Measurements from ENCODE around the gene GGCT. TPM values are rescaled to one million over a fixed set of nuclear protein-coding genes. Genes with fewer than 3 reads are reported as not detected.
A peak's percentile ranks its signal among the peaks of the same experiment; 100 is the strongest.
"Not testable (repeated sequence)": the region's sequence is repeated elsewhere in the genome, so short reads cannot be mapped to it uniquely, and the experiment has no call there.

Gene GGCT, protein sequence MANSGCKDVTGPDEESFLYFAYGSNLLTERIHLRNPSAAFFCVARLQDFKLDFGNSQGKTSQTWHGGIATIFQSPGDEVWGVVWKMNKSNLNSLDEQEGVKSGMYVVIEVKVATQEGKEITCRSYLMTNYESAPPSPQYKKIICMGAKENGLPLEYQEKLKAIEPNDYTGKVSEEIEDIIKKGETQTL
- polyA plus RNA-seq (ENCODE audit: insufficient read length), result 33.4 TPM

DNA sequence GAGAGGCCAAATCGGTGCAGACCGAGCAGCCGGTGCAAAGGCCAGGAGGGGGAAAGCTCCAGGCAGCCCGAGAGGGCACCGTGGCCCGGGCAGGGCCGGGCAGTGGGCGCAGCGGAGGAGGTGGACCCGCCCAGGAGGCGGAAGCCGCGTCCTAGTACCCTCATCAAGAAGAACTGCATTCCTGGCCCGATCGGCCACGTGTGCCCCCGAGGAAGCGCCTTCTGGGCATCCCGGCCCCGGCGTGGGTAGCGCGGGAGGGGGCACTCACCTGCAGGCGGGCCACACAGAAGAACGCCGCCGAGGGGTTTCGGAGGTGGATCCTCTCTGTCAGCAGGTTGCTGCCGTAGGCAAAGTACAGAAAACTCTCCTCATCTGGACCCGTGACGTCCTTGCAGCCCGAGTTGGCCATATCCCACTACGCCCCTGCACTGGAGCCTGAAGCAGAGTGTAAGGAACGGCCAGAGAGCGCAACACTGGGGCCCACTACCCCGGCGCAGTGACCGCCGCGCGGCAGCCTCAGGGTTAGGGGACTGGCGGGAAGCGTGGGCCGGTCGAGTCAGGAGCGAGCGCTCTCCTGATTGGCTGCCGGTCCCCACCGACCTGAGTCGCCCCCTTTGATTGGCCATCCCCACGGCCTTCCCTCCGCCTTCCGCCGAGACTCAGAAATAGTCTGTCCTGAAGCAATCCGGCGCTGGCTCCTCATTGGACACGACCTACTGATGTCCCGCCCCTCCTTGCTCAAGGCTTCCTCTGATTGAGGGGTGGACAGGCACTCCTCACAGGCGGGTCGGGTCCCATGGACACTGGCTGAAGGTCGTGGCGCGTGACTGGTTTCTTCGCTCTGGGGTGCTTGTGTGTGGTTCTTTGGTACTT lies at the start of gene GGCT:
GGCT (minus strand) TSS at position 529 of the 873 bp plus-strand sequence; CDS start at position 409, 120 bp downstream.
- DNase-seq, result peak; percentile 97

DNA sequence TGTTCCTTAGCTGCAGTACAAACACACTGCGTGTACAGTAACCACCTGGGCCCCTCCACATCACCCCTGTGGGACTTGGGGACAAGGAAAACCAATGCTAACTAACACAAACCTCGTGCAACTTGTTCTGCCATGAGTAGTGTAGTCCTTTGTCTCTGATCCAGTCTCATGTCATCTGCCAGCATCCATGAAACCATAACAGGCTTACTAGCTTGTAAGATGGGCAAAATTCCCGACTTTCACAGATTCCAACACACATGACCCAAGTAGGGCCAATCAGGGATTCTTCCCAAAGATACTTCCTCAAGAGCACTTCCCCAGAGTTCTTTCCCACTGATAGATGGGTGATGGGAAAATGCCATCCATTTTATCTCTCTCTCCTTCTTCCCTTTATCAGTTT lies 48.9 kb upstream of the GGCT start:
- no peak for DNase-seq

DNA sequence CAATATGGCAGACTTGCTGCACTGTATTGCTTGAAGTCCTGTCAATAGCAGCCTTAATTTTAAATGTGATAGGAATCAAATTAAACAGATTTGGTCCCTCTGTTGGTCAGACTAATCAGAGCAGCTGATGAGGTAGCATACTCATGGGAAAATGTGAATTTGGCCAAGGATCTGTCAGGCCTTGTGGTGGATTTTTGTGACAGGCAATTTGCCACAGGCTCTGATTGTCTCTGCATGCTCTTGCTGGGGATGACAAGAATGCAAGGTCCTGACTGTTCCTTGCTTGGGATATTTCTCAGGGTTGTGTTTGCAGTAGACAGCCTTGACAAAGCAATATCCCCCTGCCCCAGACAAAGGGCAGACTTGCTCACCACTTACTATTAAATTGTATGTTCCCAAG lies 48.5 kb upstream of the GGCT start:
- no peak for DNase-seq

DNA sequence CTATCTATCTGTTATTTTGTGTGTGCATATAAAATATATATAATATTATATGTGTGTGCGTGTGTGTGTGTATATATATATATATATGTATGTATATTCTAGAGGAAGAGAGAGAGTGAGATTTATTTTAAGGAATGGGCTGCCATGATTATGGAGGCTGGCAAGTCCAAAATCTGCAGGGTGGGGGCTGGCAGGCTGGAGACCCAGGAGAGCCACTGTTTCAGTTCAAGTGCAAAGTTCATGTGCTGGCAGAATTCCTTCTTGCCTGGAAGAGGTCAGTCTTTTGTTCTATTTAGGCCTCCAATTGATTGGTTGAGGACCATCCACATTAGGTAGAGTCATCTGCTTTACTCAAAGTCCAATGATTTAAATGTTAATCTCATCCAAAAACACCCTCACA lies 47.7 kb upstream of the GGCT start:
- DNase-seq, result no peak

DNA sequence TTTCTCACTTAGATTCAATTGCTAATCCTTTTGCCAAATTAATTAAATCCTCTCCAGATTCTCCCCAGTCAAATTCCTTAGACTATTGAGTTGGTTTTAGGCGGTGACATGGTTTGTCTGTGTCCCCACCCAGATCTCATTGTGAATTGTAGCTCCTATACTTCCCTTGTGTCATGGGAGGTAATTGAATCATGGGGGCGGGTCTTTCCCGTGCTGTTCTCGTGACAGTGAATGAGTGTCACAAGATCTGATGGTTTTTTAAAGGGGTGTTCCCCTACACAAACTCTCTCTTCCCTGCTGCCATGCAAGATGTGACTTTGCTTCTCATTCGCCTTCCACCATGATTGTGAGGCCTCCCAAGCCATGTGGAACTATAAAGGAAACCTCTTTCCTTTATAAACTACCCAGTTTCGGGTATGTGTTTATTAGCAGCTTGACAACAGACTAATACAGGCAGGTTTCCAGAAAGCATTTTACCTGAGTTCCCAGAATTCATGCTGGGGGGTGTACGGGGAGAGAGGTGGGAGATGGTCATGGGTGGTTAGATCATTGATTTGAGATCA lies 45.4 kb upstream of the GGCT start:
- DNase-seq, result no peak

DNA sequence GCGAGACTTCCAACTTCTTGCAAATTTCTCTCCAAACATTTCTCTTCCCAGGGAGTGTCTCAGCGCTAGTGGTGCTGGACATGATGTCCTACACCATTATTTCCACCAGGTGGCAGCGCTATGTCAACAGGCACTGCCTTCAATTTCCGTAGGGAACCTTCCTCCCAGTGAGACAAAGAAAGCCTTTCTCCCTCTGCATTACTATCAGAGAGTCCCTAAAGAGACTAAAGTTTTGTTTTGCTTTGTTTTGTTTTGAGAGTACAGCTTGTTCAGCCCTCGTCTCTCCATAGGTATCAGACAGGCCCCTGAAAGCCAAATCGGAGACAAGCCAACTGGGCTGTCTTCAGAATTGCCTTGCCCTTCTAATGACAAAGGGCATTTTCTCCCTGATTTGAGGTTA lies 44.2 kb upstream of the GGCT start:
- peak; percentile 50 for DNase-seq

DNA sequence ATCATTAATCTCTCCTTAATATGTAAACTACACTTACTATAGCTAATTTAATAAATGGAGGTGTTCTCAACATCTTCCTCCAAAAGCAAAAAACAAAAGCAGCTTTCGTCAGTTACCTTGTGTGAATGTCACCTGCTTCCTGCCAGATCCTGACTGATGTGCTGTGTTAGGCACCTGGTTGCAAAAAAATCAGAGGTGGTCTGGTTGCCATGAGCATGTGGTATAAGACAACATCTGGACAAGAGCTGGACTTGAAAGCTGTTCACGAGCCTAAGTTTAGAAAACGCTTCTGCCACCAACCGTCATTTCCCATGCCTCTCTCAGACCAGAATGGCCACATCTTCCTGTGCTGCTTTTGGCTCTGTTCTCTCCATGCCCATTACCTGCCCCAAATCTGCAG lies 42.0 kb upstream of the GGCT start:
- no peak for DNase-seq

DNA sequence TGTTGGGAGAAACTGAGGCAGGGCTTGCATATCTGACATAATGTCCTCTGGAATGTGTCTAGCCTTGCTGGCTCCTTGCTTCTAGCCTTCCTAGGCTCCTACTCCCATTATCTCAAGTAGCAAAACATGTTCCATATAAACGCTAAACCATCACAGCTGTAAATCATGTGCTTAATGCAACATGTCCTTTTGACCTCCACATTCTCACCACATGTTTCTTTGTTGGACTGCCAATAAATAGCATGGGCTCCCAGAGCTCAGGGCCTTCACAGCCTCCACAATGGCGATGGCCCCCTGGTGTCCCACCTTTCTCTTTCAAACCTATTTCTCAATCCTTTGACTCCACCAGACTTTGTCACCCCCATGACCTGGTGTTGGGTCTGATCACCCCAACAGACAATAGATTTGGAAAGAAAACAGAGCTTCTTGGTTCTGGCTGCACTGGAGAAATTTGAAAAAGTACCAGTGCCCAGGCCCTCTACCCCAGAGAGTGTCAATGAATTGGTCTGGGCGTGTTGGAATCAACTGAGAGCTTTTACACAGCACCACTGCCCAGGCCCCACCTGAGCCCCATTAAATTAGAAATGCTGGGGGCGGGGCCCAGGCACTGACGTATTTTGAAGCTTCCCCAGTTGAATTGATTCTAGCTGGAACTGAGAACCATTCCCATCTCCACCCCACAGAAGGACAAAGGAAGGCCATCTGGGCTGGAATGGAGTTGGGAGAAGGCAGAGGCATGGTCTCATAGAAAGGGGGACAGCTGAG lies 41.3 kb upstream of the GGCT start:
- DNase-seq, result no peak

DNA sequence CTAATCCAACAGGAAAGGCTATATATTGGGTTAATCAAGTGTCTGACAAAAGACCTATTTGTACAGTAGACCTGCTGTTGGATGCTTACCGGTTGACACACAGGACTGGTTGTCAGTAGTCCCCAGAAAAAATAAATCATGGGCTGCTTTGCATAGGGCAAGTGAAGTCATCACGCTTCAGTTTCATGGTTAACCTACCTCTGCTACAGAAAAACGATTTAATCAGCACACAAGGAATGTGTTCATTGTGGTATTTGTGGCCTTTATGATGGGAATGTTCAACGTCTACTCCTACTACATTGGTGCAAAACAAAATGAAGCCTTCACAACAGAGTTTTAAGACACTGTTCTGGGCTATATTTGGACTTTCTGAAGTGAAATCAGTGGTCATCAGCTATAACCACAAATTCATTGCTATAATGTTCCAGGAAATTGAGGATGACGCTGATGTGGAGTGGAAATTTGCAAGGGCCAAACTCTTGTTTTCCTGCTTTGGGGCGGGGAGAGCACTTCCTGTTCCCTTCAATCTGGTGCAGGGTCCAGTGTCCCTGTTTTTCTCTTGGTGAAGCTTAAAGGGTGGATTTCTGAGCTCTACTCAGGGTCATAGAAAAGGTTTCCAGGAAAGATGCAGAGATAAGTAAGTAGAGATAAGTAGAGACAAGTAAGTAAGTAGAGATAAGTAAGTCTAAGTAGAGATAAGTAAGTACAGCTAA lies 39.3 kb upstream of the GGCT start:
- no peak for DNase-seq

DNA sequence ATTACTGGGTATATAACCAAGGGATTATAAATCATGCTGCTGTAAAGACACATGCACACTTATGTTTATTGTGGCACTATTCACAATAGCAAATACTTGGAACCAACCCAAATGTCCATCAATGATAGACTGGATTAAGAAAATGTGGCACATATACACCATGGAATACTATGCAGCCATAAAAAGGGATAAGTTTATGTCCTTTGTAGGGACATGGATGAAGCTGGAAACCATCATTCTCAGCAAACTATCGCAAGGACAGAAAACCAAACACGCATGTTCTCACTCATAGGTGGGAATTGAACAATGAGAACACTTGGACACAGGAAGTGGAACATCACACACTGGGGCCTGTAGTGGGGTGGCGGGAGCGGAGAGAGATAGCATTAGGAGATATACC lies 38.5 kb upstream of the GGCT start:
- DNase-seq, result not testable (repeated sequence)

DNA sequence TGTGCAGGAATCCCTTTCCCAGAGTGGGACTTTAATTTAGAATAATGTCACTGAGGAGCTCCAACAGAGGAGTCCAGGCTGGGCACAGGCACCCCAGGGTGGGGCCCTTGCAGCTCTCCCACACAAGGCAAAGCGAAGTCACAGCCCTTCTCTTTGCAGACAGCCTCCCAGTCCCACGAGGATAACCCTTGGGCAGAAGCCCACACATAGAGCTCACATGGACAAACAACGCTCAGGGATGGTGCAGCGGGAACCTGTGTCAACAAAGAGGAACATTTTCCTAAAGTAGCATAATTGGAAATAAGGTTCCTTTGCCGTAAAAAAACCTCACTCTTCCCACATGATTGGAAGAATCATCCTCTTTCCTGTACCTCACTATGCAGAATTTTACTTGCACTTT lies 29.3 kb upstream of the GGCT start:
- DNase-seq, result no peak

DNA sequence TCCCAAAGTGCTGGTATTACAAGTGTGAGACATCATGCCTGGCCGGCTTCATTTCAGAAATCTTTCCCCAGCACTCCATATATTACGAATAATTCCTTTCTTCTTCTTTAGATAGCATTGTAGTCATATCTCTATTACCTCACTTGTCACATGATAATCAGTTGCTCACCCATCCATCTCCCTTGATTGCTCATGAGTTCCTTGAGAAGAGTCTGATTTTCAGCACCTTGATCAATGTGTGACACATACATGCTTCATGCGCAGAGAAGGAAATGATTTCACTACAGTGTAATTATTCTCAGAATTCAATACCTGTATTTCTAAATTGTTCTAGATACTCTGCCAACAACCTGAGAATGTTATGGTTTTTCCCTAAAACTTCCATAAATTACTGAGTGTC lies 26.7 kb upstream of the GGCT start:
- DNase-seq, result no peak

DNA sequence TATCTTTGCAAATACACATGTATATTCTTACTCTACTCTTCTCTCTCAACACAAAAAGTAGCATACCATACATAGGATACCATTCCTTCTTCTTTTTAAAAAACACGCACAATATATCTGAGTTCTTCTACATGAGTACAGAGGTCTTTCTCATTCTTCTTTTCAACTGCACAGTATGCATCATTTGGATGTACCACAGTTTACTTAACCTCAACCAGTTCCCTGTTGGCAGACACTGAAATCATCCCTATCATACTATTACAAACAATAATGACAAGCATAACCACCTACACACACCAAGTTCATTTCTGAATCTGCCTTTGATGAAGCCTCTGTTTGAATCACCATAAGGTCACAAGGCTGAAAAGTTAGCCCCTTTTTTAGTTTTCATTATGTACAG lies 25.7 kb upstream of the GGCT start:
- no peak for DNase-seq

DNA sequence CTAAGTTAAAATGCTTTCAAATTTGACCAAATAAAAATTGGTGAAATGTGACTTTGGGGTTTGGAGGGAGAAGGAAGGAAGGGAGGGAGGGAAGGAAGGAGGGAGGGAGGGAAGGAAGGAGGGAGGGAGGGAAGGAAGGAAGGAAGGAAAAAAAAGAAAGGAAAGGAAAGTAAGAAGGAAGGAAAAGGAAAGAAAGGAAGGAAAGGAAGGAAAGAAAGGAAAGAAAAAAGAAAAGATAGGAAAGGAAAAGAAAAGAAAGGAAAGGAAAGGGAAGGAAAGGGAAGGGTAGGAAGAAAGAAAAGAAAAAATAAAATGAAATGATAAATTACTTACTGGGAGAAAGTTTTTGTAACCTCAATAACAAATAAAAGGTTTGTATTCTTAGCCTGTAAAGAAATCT lies 24.1 kb upstream of the GGCT start:
- no peak for DNase-seq

DNA sequence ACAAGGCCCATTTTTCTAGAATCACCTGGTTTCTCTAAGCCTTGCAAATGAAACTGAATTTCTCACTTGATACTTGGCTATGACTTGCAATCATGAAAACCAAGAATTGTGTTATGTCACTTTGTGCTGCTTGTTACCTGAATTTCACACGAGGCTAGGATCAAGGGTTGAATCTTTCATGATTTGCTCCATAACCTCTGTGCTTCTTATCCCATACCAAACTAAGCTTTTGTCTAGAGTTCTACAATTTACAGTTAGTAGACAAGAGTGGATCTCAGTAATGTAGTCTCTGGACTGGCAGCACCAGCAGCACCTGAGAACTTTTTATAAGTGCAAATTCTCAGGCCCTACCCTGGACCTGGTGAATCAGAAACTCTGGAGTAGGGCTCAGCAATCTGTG lies 22.7 kb upstream of the GGCT start:
- DNase-seq, result not testable (repeated sequence)

DNA sequence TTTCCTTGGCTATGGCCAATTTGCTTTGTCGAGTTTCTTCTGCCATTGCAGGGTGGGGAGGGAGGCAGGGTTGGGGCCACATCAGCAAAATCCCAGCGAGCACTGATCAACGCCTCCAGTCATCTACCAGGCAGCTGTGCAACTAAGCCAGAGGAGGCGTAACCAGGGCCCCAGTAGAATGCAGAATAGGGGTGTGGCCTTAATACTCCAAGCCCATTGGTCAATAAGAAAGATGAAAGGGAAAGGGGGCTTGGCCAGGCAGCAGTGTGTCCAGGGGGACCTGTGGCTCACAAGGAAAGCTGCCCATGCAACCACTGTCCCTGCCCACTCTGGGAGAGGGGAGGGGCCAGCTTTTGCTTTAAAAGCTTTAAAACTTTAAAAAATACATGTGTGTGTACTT lies 21.5 kb upstream of the GGCT start:
- no peak for DNase-seq

DNA sequence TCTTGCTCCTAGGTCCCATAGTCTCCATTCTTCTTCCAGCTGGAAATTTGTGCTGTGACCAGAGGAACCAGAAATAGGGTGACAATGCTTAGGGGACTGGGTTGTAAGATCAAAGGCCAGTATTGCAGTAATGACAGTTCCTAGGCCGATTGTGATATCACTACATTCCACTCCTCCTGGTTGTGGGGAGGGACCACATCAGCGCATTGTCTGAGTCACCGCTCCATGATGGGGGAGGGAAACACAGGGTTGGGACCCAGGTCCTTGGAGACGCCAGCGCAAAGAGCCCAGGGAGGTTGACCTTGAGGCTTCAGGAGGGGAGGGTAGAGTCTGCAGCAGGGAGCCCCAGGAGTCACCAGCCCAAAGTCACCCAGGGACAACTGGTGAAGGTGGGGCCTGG lies 20.8 kb upstream of the GGCT start:
- DNase-seq, result no peak

DNA sequence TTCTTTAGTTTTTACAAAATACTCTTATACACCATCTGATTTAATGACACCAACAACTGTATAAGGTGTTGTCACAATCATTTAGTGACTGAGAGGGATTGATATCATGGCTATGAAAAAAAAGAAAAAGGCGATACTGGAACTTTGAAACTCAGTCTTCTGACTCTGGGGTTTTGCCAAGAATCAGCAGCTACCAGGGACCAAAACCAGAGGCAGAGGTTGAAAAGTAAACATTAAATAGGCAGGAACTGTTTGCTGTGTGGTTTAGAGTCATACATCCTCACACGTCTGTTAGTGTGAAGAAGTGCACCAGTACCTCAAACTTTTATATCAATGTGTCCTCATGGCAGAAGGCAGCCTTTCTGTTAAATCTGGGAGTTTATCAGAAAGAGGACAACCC lies 19.9 kb upstream of the GGCT start:
- no peak for DNase-seq

DNA sequence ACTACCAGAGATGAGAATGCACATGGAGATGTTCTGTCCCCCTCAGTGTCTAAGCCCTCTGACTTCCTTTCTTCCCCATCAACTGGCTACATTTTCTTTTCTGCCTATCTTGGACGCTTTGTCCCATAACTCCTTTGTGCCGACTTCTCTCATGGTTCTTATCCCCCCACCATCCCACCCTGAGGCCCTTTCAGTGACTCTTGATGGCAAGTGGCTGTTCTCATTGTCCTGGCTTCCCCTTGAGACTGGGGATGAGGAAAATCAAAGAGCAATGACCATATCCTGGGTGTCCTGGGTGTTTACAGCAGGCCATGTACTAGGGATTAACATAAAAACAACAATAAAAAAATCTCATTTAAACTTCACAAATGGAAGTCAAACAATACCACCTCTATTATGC lies 18.8 kb upstream of the GGCT start:
- no peak for DNase-seq

DNA sequence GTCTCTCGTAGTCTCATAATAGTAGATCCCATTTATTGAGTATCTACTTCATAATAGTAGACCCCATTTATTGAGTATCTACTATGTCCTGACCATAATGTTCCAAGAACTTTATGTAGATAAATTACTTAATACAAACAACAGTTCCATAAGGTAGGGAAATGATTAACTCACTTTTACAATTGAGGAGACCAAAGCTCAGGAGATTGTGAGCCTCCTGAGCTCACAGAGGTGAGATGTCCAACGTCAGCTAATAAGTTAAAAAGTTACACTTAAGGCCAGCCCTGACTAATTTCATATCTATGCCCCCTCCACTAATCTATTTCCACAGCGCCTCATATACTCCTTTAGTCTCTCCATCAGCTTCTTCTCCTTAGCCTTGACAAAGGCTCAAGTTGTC lies 17.5 kb upstream of the GGCT start:
- no peak for DNase-seq

DNA sequence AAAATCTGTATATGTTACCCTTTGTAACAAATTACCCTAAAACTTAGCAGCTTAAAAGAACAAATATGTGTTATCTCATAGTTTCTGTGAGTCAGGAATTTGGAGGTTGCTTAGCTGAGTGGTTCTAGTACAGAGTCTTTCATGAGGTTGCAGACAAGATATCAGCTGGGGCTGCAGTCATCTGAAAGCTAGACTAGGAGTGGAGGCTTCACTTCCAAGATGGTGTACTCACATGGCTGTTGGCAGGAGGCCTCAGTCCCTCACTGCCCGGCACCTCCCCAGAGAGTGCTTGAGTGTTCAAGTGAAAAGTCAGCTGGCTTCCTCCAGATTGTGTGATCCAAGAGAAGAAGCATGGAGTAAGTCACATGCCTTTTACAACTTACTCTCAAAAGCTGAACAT lies 16.9 kb upstream of the GGCT start:
- no peak for DNase-seq

DNA sequence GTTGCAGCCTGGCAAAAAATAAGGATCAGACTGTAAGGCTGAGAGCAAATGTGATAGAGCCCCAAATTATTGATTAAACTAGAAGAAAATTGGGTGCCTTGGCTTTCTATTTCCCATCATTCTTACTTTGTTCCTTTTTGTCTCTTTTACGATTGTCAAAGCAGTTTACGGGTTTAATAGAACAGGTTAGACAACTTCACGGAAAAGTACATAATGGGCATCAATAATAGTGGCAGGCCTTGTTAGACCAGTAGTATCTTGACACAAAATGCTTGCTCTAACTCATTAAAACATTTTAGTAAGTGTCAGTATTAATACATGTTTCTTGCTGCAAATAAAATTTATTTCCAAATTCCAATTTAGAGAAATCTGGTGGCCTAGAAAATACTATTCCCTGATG lies 14.5 kb upstream of the GGCT start:
- DNase-seq, result no peak

DNA sequence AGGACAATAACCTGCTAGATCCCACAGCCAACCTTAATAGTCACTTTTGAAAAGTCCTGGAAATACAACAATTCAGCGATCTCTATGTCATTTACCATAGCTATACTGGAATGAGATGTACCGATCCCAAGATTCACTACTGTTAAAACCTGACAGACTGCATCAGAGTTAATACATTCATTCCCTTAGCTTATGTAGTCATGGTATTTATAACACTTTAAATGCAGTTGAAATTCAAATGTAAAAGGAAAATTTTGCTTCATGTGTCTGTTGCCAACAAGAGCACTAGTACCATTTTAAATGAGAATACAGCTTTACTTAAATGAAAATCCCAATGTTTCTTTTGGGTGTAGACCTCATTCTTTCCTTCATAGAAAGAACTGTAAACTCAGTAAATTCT lies 11.1 kb upstream of the GGCT start:
- no peak for DNase-seq
